HEK293 (cell line): Measurements from ENCODE around the gene GAL.

Experiments used
- ZNF157 ChIP-seq: fragments of 450-650 bp; formaldehyde crosslinking; IDR thresholded peaks from 2 replicates; pipeline ENCODE4 v1.5.1; 2016; ENCODE audit warnings: missing biosample characterization, missing genetic modification characterization
- ZNF2 ChIP-seq: fragments of 450-650 bp; formaldehyde crosslinking; IDR thresholded peaks from 2 replicates; pipeline ENCODE4 v1.5.1; 2016; ENCODE audit warnings: missing biosample characterization, missing genetic modification characterization
- ZNF274 ChIP-seq, 2 experiments: fragments of 200-500 bp in 1 of 2; fragments of 450-650 bp in 1 of 2; sonication (Bioruptor generic) in 1 of 2; formaldehyde crosslinking in 1 of 2; IDR thresholded peaks; 2 replicates each; pipeline versions ENCODE4 v1.5.1 to v1.6.1; 2014 to 2016; ENCODE audit warnings: borderline replicate concordance in 1 of 2, inconsistent platforms in 1 of 2, low read length in 1 of 2, missing biosample characterization in 1 of 2, missing genetic modification characterization in 1 of 2
- ZNF404 ChIP-seq: fragments of 450-650 bp; formaldehyde crosslinking; IDR thresholded peaks from 2 replicates; pipeline ENCODE4 v1.5.1; 2017; ENCODE audit warnings: missing biosample characterization, missing genetic modification characterization
- ZNF561 ChIP-seq: fragments of 450-650 bp; IDR thresholded peaks from 2 replicates; pipeline ENCODE4 v1.5.1; 2018; ENCODE audit warnings: missing biosample characterization, missing genetic modification characterization, borderline replicate concordance
- ZNF621 ChIP-seq: fragments of 450-650 bp; formaldehyde crosslinking; IDR thresholded peaks from 2 replicates; pipeline ENCODE4 v1.5.1; 2017; ENCODE audit warnings: missing biosample characterization, missing genetic modification characterization
- TF ChIP-seq, protein P1 (sequence below): fragments of 450-650 bp; formaldehyde crosslinking; IDR thresholded peaks from 2 replicates; pipeline ENCODE4 v1.5.1; 2016; ENCODE audit warnings: missing biosample characterization, missing genetic modification characterization
- TF ChIP-seq, protein P2 (sequence below): fragments of 450-650 bp; formaldehyde crosslinking; IDR thresholded peaks from 2 replicates; pipeline ENCODE4 v1.5.1; 2016; ENCODE audit warnings: missing biosample characterization, missing genetic modification characterization
- TF ChIP-seq, protein P3 (sequence below): fragments of 450-650 bp; formaldehyde crosslinking; IDR thresholded peaks from 2 replicates; pipeline ENCODE4 v1.5.1; 2016; ENCODE audit warnings: missing biosample characterization, missing genetic modification characterization, low read depth

DNA sequence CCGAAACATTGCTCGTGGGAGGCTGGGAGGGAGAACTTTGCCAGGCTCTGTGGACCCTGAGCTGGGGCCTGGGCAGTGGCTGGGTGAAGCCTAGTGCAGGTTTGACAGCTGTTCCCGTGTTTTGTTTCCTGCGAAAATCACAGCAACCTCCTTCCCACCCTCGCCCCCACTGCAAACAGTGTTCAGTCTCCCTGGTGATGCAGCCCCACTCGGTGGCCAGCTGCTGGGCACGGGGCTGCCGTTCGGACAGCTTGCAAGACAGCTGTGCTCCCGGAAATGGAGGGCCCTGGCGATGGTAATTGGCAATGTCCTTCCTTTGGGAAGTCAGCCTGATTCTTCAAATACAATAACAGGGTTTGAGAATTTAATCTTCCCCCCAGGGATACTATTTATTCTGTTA is 10.4 kb upstream of the GAL start:
- TF ChIP-seq ZNF2 (tag by site-specific recombination) = no peak
- no peak for TF ChIP-seq ZNF157
- no peak for TF ChIP-seq ZNF621 (tag by site-specific recombination)
- no peak for TF ChIP-seq ZNF274 (IDR thresholded peaks at IDR 0.05; ENCODE audit: low read length)
- TF ChIP-seq ZNF274 (tag by site-specific recombination; IDR thresholded peaks at IDR 0.05; ENCODE audit: borderline replicate concordance) = no peak
- TF ChIP-seq, protein P1, sequence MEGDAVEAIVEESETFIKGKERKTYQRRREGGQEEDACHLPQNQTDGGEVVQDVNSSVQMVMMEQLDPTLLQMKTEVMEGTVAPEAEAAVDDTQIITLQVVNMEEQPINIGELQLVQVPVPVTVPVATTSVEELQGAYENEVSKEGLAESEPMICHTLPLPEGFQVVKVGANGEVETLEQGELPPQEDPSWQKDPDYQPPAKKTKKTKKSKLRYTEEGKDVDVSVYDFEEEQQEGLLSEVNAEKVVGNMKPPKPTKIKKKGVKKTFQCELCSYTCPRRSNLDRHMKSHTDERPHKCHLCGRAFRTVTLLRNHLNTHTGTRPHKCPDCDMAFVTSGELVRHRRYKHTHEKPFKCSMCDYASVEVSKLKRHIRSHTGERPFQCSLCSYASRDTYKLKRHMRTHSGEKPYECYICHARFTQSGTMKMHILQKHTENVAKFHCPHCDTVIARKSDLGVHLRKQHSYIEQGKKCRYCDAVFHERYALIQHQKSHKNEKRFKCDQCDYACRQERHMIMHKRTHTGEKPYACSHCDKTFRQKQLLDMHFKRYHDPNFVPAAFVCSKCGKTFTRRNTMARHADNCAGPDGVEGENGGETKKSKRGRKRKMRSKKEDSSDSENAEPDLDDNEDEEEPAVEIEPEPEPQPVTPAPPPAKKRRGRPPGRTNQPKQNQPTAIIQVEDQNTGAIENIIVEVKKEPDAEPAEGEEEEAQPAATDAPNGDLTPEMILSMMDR (tag by site-specific recombination) = no peak
- TF ChIP-seq, protein P2, sequence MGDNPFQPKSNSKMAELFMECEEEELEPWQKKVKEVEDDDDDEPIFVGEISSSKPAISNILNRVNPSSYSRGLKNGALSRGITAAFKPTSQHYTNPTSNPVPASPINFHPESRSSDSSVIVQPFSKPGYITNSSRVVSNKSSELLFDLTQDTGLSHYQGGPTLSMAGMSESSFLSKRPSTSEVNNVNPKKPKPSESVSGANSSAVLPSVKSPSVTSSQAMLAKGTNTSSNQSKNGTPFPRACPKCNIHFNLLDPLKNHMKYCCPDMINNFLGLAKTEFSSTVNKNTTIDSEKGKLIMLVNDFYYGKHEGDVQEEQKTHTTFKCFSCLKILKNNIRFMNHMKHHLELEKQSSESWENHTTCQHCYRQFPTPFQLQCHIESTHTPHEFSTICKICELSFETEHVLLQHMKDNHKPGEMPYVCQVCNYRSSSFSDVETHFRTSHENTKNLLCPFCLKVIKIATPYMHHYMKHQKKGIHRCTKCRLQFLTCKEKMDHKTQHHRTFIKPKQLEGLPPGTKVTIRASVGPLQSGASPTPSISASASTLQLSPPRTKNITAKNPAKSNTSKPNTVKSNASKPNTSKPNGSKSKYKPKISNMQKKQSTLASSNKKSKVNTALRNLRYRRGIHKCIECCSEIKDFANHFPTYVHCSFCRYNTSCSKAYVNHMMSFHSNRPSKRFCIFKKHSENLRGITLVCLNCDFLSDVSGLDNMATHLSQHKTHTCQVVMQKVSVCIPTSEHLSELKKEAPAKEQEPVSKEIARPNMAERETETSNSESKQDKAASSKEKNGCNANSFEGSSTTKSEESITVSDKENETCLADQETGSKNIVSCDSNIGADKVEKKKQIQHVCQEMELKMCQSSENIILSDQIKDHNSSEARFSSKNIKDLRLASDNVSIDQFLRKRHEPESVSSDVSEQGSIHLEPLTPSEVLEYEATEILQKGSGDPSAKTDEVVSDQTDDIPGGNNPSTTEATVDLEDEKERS (tag by site-specific recombination) = no peak
- TF ChIP-seq, protein P3, sequence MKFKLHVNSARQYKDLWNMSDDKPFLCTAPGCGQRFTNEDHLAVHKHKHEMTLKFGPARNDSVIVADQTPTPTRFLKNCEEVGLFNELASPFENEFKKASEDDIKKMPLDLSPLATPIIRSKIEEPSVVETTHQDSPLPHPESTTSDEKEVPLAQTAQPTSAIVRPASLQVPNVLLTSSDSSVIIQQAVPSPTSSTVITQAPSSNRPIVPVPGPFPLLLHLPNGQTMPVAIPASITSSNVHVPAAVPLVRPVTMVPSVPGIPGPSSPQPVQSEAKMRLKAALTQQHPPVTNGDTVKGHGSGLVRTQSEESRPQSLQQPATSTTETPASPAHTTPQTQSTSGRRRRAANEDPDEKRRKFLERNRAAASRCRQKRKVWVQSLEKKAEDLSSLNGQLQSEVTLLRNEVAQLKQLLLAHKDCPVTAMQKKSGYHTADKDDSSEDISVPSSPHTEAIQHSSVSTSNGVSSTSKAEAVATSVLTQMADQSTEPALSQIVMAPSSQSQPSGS (tag by site-specific recombination) = no peak
- no peak for TF ChIP-seq ZNF561 (tag by site-specific recombination)
- TF ChIP-seq ZNF404 = no peak
